GM18526 (cell line): ENCODE measurements around the gene ACADM.

Source experiments
- POLR2A ChIP-seq: IDR thresholded peaks from 3 replicates; pipeline ENCODE4 v1.6.1; 2011; ENCODE audit not compliant: insufficient read length; ENCODE audit errors: extremely low read depth

ACADM gene

GRCh38 chr1:75727571-75727970 lies 3.1 kb downstream of the ACADM start:
- no peak for TF ChIP-seq POLR2A

- no peak for TF ChIP-seq POLR2A
Measured at GRCh38 chr1:75730432-75730831, 5.9 kb downstream of the ACADM start.

- TF ChIP-seq POLR2A, result no peak
Measured at GRCh38 chr1:75731881-75732280, 7.4 kb downstream of the ACADM start.

- no peak for TF ChIP-seq POLR2A
Measured at GRCh38 chr1:75732703-75733102, 8.2 kb downstream of the ACADM start.

- no peak for TF ChIP-seq POLR2A
Measured at GRCh38 chr1:75733661-75734060, 9.2 kb downstream of the ACADM start.

GRCh38 chr1:75736016-75736415 lies 11.5 kb downstream of the ACADM start:
- TF ChIP-seq POLR2A, result no peak

- no peak for TF ChIP-seq POLR2A
Measured at GRCh38 chr1:75742047-75742625, 17.6 kb downstream of the ACADM start.

- no peak for TF ChIP-seq POLR2A
Measured at GRCh38 chr1:75745276-75745675, 20.8 kb downstream of the ACADM start.

GRCh38 chr1:75764057-75764655 lies 39.6 kb downstream of the ACADM start:
- TF ChIP-seq POLR2A, result no peak

- no peak for TF ChIP-seq POLR2A
Measured at GRCh38 chr1:75765697-75766355, 41.3 kb downstream of the ACADM start.

- TF ChIP-seq POLR2A, result no peak
Measured at GRCh38 chr1:75768016-75768415, 43.5 kb downstream of the ACADM start.

- TF ChIP-seq POLR2A, result no peak
Measured at GRCh38 chr1:75770761-75771160, 46.3 kb downstream of the ACADM start.

GRCh38 chr1:75771978-75772377 lies 47.5 kb downstream of the ACADM start:
- TF ChIP-seq POLR2A, result no peak

GRCh38 chr1:75785320-75785982 lies 60.9 kb downstream of the ACADM start:
- TF ChIP-seq POLR2A, result no peak

GRCh38 chr1:75785983-75786853 lies 61.7 kb downstream of the ACADM start, which contains the start of gene RABGGTB:
RABGGTB (plus strand) TSS chr1:75786256; CDS start chr1:75786272, 16 bp downstream.
- TF ChIP-seq POLR2A, result peak; percentile 99

GRCh38 chr1:75786901-75787493 lies 62.5 kb downstream of the ACADM start:
- no peak for TF ChIP-seq POLR2A
